ENCODE results near the gene LRTM2.

DNA sequence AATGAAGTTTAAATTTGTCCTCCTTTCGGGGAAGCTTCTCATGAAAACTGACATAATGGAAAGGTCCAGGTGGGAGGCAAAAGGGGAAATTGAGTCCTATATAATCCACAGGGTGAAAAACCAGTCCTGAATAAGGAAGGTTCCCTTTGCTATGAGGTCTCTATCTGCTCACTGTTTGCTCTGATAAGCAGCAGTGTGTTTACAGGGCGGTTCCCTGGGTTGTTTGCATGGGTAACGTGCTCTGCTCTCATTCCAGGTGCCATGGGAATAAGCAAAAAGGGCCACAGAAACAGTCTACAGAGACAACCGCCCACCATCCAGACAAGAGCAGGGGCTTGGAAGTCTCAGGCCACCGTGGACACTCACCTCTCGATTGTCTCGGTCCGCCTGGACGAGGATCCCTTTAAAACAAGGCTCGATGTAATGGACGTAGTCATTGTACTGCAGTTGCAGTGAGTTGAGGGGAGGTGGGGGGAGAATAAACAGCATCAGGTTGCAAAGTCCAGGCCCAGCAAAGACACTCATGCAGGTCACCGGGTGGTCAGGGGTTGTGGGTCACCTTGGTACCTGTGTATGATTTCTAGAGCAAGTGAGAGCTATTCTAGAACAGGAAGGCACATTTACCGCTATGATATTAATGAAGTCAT is 65.4 kb downstream of the LRTM2 start:
- TF ChIP-seq, protein P1, sequence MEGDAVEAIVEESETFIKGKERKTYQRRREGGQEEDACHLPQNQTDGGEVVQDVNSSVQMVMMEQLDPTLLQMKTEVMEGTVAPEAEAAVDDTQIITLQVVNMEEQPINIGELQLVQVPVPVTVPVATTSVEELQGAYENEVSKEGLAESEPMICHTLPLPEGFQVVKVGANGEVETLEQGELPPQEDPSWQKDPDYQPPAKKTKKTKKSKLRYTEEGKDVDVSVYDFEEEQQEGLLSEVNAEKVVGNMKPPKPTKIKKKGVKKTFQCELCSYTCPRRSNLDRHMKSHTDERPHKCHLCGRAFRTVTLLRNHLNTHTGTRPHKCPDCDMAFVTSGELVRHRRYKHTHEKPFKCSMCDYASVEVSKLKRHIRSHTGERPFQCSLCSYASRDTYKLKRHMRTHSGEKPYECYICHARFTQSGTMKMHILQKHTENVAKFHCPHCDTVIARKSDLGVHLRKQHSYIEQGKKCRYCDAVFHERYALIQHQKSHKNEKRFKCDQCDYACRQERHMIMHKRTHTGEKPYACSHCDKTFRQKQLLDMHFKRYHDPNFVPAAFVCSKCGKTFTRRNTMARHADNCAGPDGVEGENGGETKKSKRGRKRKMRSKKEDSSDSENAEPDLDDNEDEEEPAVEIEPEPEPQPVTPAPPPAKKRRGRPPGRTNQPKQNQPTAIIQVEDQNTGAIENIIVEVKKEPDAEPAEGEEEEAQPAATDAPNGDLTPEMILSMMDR (IDR thresholded peaks at IDR 0.05): no peak
- TF ChIP-seq POLR2A (IDR thresholded peaks at IDR 0.05): no peak
